Measurements from ENCODE around the gene ADARB2. TPM values are rescaled to one million over a fixed set of nuclear protein-coding genes. Genes with fewer than 3 reads are reported as not detected.

The ADARB2 gene
- total RNA-seq, 4 donors from 2014 or later, result 0.32 to 1.6 (median 0.80) TPM

DNA sequence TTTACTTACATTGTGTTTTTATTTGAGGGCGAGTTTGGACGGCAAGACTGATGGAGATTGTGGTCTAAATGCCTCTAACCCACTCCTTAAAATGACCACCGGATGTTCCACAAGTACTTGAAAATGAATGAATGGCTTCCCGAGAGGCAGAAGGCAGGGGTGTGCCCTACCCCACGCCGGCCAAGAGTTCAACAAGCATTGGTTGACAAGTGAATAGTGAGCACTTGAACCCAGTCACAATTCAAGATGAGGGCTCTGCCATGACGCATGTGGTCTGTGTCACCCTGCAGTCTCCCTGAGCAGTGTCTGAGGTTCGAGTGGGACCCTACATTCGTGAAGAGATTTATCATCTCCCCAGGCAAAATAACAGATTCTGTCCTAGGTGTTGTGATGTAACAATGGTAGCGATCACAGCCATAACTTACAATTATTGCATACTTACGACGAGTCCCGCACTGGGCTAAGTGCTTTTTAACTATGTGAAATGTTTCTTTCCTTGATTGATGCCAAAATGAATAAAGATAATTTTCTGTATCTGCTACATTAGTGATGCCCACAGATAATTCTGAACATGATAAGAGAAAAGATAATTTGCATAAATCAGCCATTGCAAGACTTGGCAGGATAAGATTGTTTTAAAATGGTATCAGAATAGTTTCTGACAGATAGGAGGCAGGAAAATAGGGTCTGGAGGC is 375.8 kb downstream of the ADARB2 start:
- H3K27ac ChIP-seq, result no peak overlapping the region
- no peak for DNase-seq (ENCODE audit: low spot score in 2 of 2)
- H3K4me1 ChIP-seq, result peaks cover 2% of the 10 kb centered on the region
- H3K9me3 ChIP-seq, result no peaks in the 10 kb centered on the region
- H3K4me3 ChIP-seq, result no peak overlapping the region
- no peak for TF ChIP-seq EP300 (IDR thresholded peaks at IDR 0.05)
- TF ChIP-seq, protein P1, sequence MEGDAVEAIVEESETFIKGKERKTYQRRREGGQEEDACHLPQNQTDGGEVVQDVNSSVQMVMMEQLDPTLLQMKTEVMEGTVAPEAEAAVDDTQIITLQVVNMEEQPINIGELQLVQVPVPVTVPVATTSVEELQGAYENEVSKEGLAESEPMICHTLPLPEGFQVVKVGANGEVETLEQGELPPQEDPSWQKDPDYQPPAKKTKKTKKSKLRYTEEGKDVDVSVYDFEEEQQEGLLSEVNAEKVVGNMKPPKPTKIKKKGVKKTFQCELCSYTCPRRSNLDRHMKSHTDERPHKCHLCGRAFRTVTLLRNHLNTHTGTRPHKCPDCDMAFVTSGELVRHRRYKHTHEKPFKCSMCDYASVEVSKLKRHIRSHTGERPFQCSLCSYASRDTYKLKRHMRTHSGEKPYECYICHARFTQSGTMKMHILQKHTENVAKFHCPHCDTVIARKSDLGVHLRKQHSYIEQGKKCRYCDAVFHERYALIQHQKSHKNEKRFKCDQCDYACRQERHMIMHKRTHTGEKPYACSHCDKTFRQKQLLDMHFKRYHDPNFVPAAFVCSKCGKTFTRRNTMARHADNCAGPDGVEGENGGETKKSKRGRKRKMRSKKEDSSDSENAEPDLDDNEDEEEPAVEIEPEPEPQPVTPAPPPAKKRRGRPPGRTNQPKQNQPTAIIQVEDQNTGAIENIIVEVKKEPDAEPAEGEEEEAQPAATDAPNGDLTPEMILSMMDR (IDR thresholded peaks at IDR 0.05), result no peak
- no peak for TF ChIP-seq POLR2A (IDR thresholded peaks at IDR 0.05)
- no peak for TF ChIP-seq POLR2AphosphoS5 (IDR thresholded peaks at IDR 0.05)
- H3K27me3 ChIP-seq, result peaks cover 15% of the 10 kb centered on the region
- H3K36me3 ChIP-seq, result no peaks in the 10 kb centered on the region
- 83% methylated on average over 13 of the region's 13 CpGs for WGBS

DNA sequence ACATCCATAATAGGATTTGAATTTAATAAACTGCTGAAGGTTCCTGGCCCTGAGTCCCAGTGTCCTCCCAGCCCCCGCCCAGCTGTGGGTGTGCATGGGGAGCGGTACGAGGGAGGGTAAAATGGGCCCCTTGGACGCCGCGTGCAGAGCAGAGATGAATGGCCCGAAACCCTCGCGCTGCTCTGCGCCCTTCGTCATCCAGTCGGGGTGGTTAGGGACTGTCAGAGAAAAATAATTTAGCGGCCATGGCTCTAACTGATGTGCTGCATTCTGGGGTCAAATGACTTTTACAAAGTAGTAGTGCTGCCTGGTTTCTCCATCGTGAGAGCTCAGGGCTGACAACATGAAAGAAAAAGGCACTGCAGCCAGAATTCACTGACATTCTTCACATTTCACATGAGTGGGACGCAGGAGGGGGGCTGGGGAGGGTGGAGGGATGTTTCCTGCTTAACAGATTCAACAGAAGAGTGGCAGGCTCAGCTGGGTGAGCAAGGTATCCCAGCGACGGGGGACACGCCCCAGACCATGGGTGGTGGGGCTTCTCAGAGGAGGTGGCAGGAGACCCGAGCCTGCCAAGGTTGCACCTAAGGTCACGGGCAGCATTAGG is 376.7 kb downstream of the ADARB2 start:
- DNase-seq (ENCODE audit: low spot score in 2 of 2), result peak in 1 of 2 donors; percentile 58
- WGBS, result 57% methylated on average over 20 of the region's 20 CpGs

DNA sequence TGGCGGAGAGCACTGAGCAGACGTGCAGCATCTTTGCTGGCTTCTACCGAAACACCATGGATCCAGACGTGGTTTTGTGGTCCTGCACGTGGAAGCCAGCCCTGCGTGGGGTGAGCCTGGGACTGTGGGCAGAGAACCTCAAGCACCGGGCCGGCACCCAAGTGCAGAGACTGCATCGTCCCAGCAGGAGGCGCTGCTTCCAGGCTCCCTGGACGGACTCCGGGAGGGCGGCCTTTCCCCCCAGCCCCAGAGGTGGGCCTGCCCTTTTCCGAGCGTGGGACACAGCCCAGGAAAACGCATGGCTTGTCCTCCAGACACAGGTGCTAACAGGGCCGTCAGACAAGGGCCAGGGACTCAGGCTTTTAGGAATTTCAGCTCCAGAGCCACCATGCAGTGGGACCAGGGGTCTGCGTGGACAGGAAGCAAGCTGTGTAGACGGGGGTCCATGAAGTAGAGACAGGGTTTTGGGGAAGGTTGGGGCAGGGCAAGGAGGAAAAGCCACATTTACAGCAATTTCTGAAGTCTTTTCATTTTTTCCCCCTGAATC is 377.2 kb downstream of the ADARB2 start:
- 64% methylated on average over 13 of the region's 19 CpGs for WGBS
- H3K4me1 ChIP-seq, result peaks cover 2% of the 10 kb centered on the region
- H3K27me3 ChIP-seq, result peaks cover 15% of the 10 kb centered on the region
- H3K4me3 ChIP-seq, result no peak overlapping the region
- DNase-seq (ENCODE audit: low spot score in 2 of 2), result peak in 1 of 2 donors; percentile 77
- H3K27ac ChIP-seq, result no peak overlapping the region
- H3K9me3 ChIP-seq, result no peaks in the 10 kb centered on the region
- H3K36me3 ChIP-seq, result no peaks in the 10 kb centered on the region
- TF ChIP-seq EP300 (IDR thresholded peaks at IDR 0.05) (no peak), POLR2AphosphoS5 (IDR thresholded peaks at IDR 0.05) (no peak), POLR2A (IDR thresholded peaks at IDR 0.05) (no peak)
- TF ChIP-seq, protein P1 (IDR thresholded peaks at IDR 0.05), result no peak

More for the DNA sequence above, 376.7 kb downstream of the ADARB2 start:
- no peaks in the 10 kb centered on the region for H3K9me3 ChIP-seq
- no peak overlapping the region for H3K27ac ChIP-seq
- TF ChIP-seq EP300 (IDR thresholded peaks at IDR 0.05) (no peak), POLR2AphosphoS5 (IDR thresholded peaks at IDR 0.05) (no peak), POLR2A (IDR thresholded peaks at IDR 0.05) (no peak)
- TF ChIP-seq, protein P1 (IDR thresholded peaks at IDR 0.05), result no peak
- H3K4me3 ChIP-seq, result no peak overlapping the region
- H3K4me1 ChIP-seq, result peaks cover 2% of the 10 kb centered on the region
- no peaks in the 10 kb centered on the region for H3K36me3 ChIP-seq
- peaks cover 15% of the 10 kb centered on the region for H3K27me3 ChIP-seq

DNA sequence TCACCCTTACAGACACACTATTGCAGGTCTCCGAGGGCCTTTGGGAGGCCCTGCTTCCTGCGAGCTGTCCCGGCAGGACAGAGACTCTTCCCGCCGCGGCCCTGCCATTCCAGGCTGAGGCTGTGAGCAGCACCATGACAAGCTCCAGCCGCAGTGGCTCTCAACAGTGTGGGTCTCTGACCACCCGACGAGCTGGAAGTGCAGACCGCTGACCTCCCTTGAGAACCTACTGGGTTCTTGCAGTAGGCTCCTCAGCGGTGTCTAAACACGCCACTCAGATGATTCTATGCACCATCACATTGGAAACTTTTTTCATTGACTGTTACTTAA is 377.7 kb downstream of the ADARB2 start:
- DNase-seq (ENCODE audit: low spot score in 2 of 2), result peak in 1 of 2 donors; percentile 66
- H3K36me3 ChIP-seq, result no peaks in the 10 kb centered on the region
- no peak overlapping the region for H3K27ac ChIP-seq
- TF ChIP-seq EP300 (IDR thresholded peaks at IDR 0.05), result no peak
- TF ChIP-seq, protein P1 (IDR thresholded peaks at IDR 0.05), result no peak
- no peak for TF ChIP-seq POLR2AphosphoS5 (IDR thresholded peaks at IDR 0.05)
- no peak for TF ChIP-seq POLR2A (IDR thresholded peaks at IDR 0.05)
- WGBS, result 68% methylated on average over 12 of the region's 12 CpGs
- no peaks in the 10 kb centered on the region for H3K9me3 ChIP-seq
- peaks cover 2% of the 10 kb centered on the region for H3K4me1 ChIP-seq
- peaks cover 17% of the 10 kb centered on the region for H3K27me3 ChIP-seq
- no peak overlapping the region for H3K4me3 ChIP-seq

All from suprapubic skin (tissue), 4 donors.